Coronary artery (tissue), 2 donors: Measurements from ENCODE around the gene TMEM151A.
A peak's percentile ranks its signal among the peaks of the same experiment; 100 is the strongest.
"Not testable (repeated sequence)": the region's sequence is repeated elsewhere in the genome, so short reads cannot be mapped to it uniquely, and the experiment has no call there.

Experiments used
- DNase-seq: peaks from one replicate; pipeline ENCODE4 v3.0.0-alpha.2; 2017; ENCODE audit warnings: low spot score
- H3K27ac ChIP-seq, 2 donors: fragments of 200-600 bp; sonication (generic); one replicate each; pipeline ENCODE4 v1.5.1; 2016 to 2019
- H3K4me3 ChIP-seq: fragments of 200-600 bp; sonication (generic); 2 replicates; pipeline ENCODE4 v1.5.1; 2016; ENCODE audit warnings: mild to moderate bottlenecking, moderate library complexity
- CTCF ChIP-seq: fragments of 200-600 bp; sonication (generic); IDR thresholded peaks from one replicate; pipeline ENCODE4 v1.5.1; 2019; ENCODE audit warnings: antibody characterized with exemption

The TMEM151A gene

GRCh38 chr11:66275396-66275795, 16.3 kb upstream of the TMEM151A start:
- Histone ChIP-seq H3K4me3 (no peak overlapping the region), H3K27ac (no peak overlapping the region)
- TF ChIP-seq CTCF = no peak
- no peak for DNase-seq

- DNase-seq = no peak
- Histone ChIP-seq H3K4me3 (no peak overlapping the region), H3K27ac (no peak overlapping the region)
- TF ChIP-seq CTCF = no peak
Measured at GRCh38 chr11:66275984-66276612, 15.6 kb upstream of the TMEM151A start.

- not testable (repeated sequence) for H3K4me3 ChIP-seq, H3K27ac ChIP-seq, DNase-seq
Measured at GRCh38 chr11:66276619-66277018, 15.1 kb upstream of the TMEM151A start.

GRCh38 chr11:66277064-66277463, 14.6 kb upstream of the TMEM151A start:
- not testable (repeated sequence) for H3K4me3 ChIP-seq, DNase-seq, H3K27ac ChIP-seq

GRCh38 chr11:66277471-66278362, 14.0 kb upstream of the TMEM151A start, which contains the start of gene CNIH2:
CNIH2 (plus strand) TSS chr11:66278175; CDS start chr11:66278457, 282 bp downstream.
- no peak for DNase-seq
- peak within 1 kb of the TSS in 1 of 2 donors; percentile 37 for H3K27ac ChIP-seq
- H3K4me3 ChIP-seq = peak within 1 kb of the TSS; percentile 65
- no peak for TF ChIP-seq CTCF

GRCh38 chr11:66278363-66279091, 13.2 kb upstream of the TMEM151A start:
- TF ChIP-seq CTCF = no peak
- Histone ChIP-seq H3K27ac (peak overlapping the region in 1 of 2 donors; percentile 37), H3K4me3 (peak overlapping the region; percentile 65)
- DNase-seq = no peak

GRCh38 chr11:66279092-66279734, 12.5 kb upstream of the TMEM151A start:
- no peak for TF ChIP-seq CTCF
- DNase-seq = no peak
- H3K27ac ChIP-seq = no peak overlapping the region
- H3K4me3 ChIP-seq = no peak overlapping the region
